GM23248 (cell line): ENCODE measurements around the gene ESYT3. TPM values are rescaled to one million over a fixed set of nuclear protein-coding genes. Genes with fewer than 3 reads are reported as not detected.
A peak's percentile ranks its signal among the peaks of the same experiment; 100 is the strongest.

ENCODE experiments used
- DNase-seq: peaks from one replicate; pipeline ENCODE4 v3.0.0-alpha.2; 2015
- H2AFZ ChIP-seq: fragments of 200-600 bp; sonication (generic); 2 replicates; pipeline ENCODE4 v1.6.1; 2016; ENCODE audit warnings: antibody characterized with exemption
- H3F3A ChIP-seq: fragments of 200-600 bp; sonication (generic); 2 replicates; pipeline ENCODE4 v1.6.1; 2016; ENCODE audit warnings: mild to moderate bottlenecking, antibody characterized with exemption, mixed run types; ENCODE audit not compliant: insufficient read depth
- H3K27ac ChIP-seq: fragments of 200-600 bp; sonication (generic); 2 replicates; pipeline ENCODE4 v1.5.1; 2016; ENCODE audit warnings: mild to moderate bottlenecking
- H3K27me3 ChIP-seq: fragments of 200-600 bp; sonication (generic); replicated peaks from 2 replicates; pipeline ENCODE4 v1.6.1; 2016; ENCODE audit warnings: mild to moderate bottlenecking; ENCODE audit not compliant: insufficient read depth
- H3K36me3 ChIP-seq: fragments of 200-600 bp; sonication (generic); 2 replicates; pipeline ENCODE4 v1.6.1; 2016; ENCODE audit warnings: low read depth, mild to moderate bottlenecking
- H3K4me1 ChIP-seq: fragments of 200-600 bp; sonication (generic); 2 replicates; pipeline ENCODE4 v1.6.1; 2016; ENCODE audit warnings: mild to moderate bottlenecking; ENCODE audit not compliant: insufficient read depth
- H3K4me2 ChIP-seq: fragments of 200-600 bp; sonication (generic); one replicate; pipeline ENCODE4 v1.6.1; 2016; ENCODE audit warnings: mild to moderate bottlenecking; ENCODE audit not compliant: unreplicated experiment
- H3K4me3 ChIP-seq: fragments of 200-600 bp; sonication (generic); 2 replicates; pipeline ENCODE4 v1.5.1; 2016; ENCODE audit warnings: mild to moderate bottlenecking
- H3K79me2 ChIP-seq: fragments of 200-600 bp; sonication (generic); 2 replicates; pipeline ENCODE4 v1.6.1; 2016; ENCODE audit warnings: mild to moderate bottlenecking; ENCODE audit not compliant: insufficient read depth
- H3K9ac ChIP-seq: fragments of 200-600 bp; sonication (generic); 2 replicates; pipeline ENCODE4 v1.6.1; 2016; ENCODE audit warnings: mild to moderate bottlenecking
- H3K9me2 ChIP-seq: fragments of 200-600 bp; sonication (generic); 2 replicates; pipeline ENCODE4 v1.6.1; 2016; ENCODE audit warnings: mixed run types, mild to moderate bottlenecking, moderate library complexity; ENCODE audit not compliant: insufficient read depth
- H3K9me3 ChIP-seq: fragments of 200-600 bp; sonication (generic); one replicate; pipeline ENCODE4 v1.6.1; 2017; ENCODE audit warnings: low read depth
- H4K20me1 ChIP-seq: fragments of 200-600 bp; sonication (generic); 2 replicates; pipeline ENCODE4 v1.6.0; 2016; ENCODE audit not compliant: insufficient read depth
- EZH2 ChIP-seq: fragments of 200-600 bp; sonication (generic); IDR thresholded peaks from 2 replicates; pipeline ENCODE4 v1.6.1; 2018; ENCODE audit warnings: antibody characterized with exemption, mild to moderate bottlenecking; ENCODE audit not compliant: insufficient read depth, poor library complexity, severe bottlenecking
- EZH2phosphoT487 ChIP-seq: fragments of 200-600 bp; sonication (generic); IDR thresholded peaks from 2 replicates; pipeline ENCODE4 v1.6.1; 2018; ENCODE audit warnings: antibody characterized with exemption, moderate library complexity, mild to moderate bottlenecking, low read depth; ENCODE audit not compliant: insufficient read depth
- WGBS, 2 experiments: methylation state at CpG; one replicate each; pipeline ENCODE4 v1.1.6; 2015 to 2017; ENCODE audit warnings: low lambda C conversion rate in 2 of 2, low coverage in 1 of 2; ENCODE audit errors: missing lambda C conversion rate in 2 of 2; 5-methylcytosine and 5-hydroxymethylcytosine counted together
- in situ Hi-C: fragments of 300-500 bp; cut with MboI; formaldehyde crosslinking; loops from 2 replicates; pipeline ENCODE4 v1.15.0; 2020
- polyA plus RNA-seq: library from polyadenylated mRNA; unstranded; fragments of >200 nt; fragmentation: Nextera tagmentation; extraction: Ambion mirVana; gene quantifications from 2 replicates; pipeline ENCODE4 v1.2.1, GENCODE V29; 2016
- total RNA-seq: library from RNA; depleted of rRNA; stranded (reverse); fragments of >200 nt; shearing (Covaris generic); gene quantifications from 2 replicates; pipeline ENCODE4 v1.2.3, GENCODE V29; 2014

Gene ESYT3
- total and polyA plus RNA-seq, 2 experiments from 2014 or later: 0.48 to 1.3 TPM

- H3F3A ChIP-seq: no peaks in the 10 kb centered on the region
- DNase-seq: no peak
- H3K9me2 ChIP-seq: no peaks in the 10 kb centered on the region
- no peak overlapping the region for H3K9ac ChIP-seq
- H2AFZ ChIP-seq: no peak overlapping the region
- H3K4me3 ChIP-seq: no peak overlapping the region
- H3K4me1 ChIP-seq: peaks cover 8% of the 10 kb centered on the region; the same call in 1 of the 2 replicates
- H3K36me3 ChIP-seq: no peaks in the 10 kb centered on the region
- no peaks in the 10 kb centered on the region for H3K27me3 ChIP-seq
- in situ Hi-C loops: loop anchor here (25.0 kb wide), 1 partner anchor 453 kb away; no protein-coding TSS in a partner anchor
- no peak overlapping the region for H3K4me2 ChIP-seq
- H3K27ac ChIP-seq: no peak overlapping the region
- no peaks in the 10 kb centered on the region for H3K79me2 ChIP-seq
- WGBS, 2 experiments: 58 to 74% methylated on average over 9 of the region's 9 CpGs
- TF ChIP-seq EZH2 (no peak), EZH2phosphoT487 (no peak)
- H4K20me1 ChIP-seq: no peaks in the 10 kb centered on the region
- no peaks in the 10 kb centered on the region for H3K9me3 ChIP-seq
Observed at GRCh38 chr3:138458774-138459499, 24.5 kb downstream of the ESYT3 start.

GRCh38 chr3:138459619-138460535 lies 25.5 kb downstream of the ESYT3 start:
- no peaks in the 10 kb centered on the region for H3F3A ChIP-seq
- no peaks in the 10 kb centered on the region for H3K9me2 ChIP-seq
- DNase-seq: no peak
- no peaks in the 10 kb centered on the region for H3K79me2 ChIP-seq
- H3K27ac ChIP-seq: no peak overlapping the region
- H3K36me3 ChIP-seq: no peaks in the 10 kb centered on the region
- no peaks in the 10 kb centered on the region for H3K27me3 ChIP-seq
- WGBS, 2 experiments: 77 to 79% methylated on average over 15 of the region's 15 CpGs
- no peak for TF ChIP-seq EZH2phosphoT487
- in situ Hi-C loops: loop anchor here (25.0 kb wide), 1 partner anchor 452 kb away; no protein-coding TSS in a partner anchor
- no peaks in the 10 kb centered on the region for H4K20me1 ChIP-seq
- H3K4me1 ChIP-seq: peaks cover 8% of the 10 kb centered on the region; the same call in 1 of the 2 replicates
- no peak overlapping the region for H3K4me2 ChIP-seq
- no peak overlapping the region for H2AFZ ChIP-seq
- no peak overlapping the region for H3K9ac ChIP-seq
- no peaks in the 10 kb centered on the region for H3K9me3 ChIP-seq
- no peak overlapping the region for H3K4me3 ChIP-seq

GRCh38 chr3:138460536-138461205 lies 26.3 kb downstream of the ESYT3 start:
- no peak overlapping the region for H2AFZ ChIP-seq
- no peak for TF ChIP-seq EZH2
- TF ChIP-seq EZH2phosphoT487: no peak
- no peaks in the 10 kb centered on the region for H3F3A ChIP-seq
- H3K4me3 ChIP-seq: no peak overlapping the region
- peaks cover 8% of the 10 kb centered on the region; the same call in 1 of the 2 replicates for H3K4me1 ChIP-seq
- DNase-seq: no peak
- in situ Hi-C loops: loop anchor here (25.0 kb wide), 1 partner anchor 452 kb away; no protein-coding TSS in a partner anchor
- H3K9me3 ChIP-seq: no peaks in the 10 kb centered on the region
- H3K9me2 ChIP-seq: no peaks in the 10 kb centered on the region
- H3K4me2 ChIP-seq: no peak overlapping the region
- no peaks in the 10 kb centered on the region for H3K27me3 ChIP-seq
- H3K36me3 ChIP-seq: no peaks in the 10 kb centered on the region
- H3K79me2 ChIP-seq: no peaks in the 10 kb centered on the region
- H3K27ac ChIP-seq: no peak overlapping the region
- no peak overlapping the region for H3K9ac ChIP-seq
- H4K20me1 ChIP-seq: no peaks in the 10 kb centered on the region
- WGBS, 2 experiments: 52 to 55% methylated on average over 8 of the region's 8 CpGs

- H3K9ac ChIP-seq: no peak overlapping the region
- WGBS, 2 experiments: 45 to 64% methylated on average over 5 of the region's 5 CpGs
- DNase-seq: peak; percentile 78
- H3K79me2 ChIP-seq: no peaks in the 10 kb centered on the region
- H3K4me3 ChIP-seq: no peak overlapping the region
- peaks cover 8% of the 10 kb centered on the region; the same call in 1 of the 2 replicates for H3K4me1 ChIP-seq
- H2AFZ ChIP-seq: no peak overlapping the region
- in situ Hi-C loops: loop anchor here (25.0 kb wide), 1 partner anchor 451 kb away; no protein-coding TSS in a partner anchor
- no peaks in the 10 kb centered on the region for H4K20me1 ChIP-seq
- no peaks in the 10 kb centered on the region for H3K36me3 ChIP-seq
- H3K9me2 ChIP-seq: no peaks in the 10 kb centered on the region
- TF ChIP-seq EZH2phosphoT487: no peak
- no peak for TF ChIP-seq EZH2
- H3K9me3 ChIP-seq: no peaks in the 10 kb centered on the region
- no peaks in the 10 kb centered on the region for H3K27me3 ChIP-seq
- no peak overlapping the region for H3K27ac ChIP-seq
- no peaks in the 10 kb centered on the region for H3F3A ChIP-seq
- no peak overlapping the region for H3K4me2 ChIP-seq
Observed at GRCh38 chr3:138461246-138461645, 26.8 kb downstream of the ESYT3 start.
